B cell (primary cell): Measurements from ENCODE around the gene MLLT10.

Experiments used
- CTCF ChIP-seq: fragments of 200-600 bp; IDR thresholded peaks from one replicate; pipeline ENCODE4 v1.8.0; 2022; ENCODE audit warnings: antibody characterized with exemption, mild to moderate bottlenecking
- EZH2 ChIP-seq: IDR thresholded peaks from 2 replicates; pipeline ENCODE4 v1.6.1; 2012; ENCODE audit warnings: borderline replicate concordance, low read depth, mild to moderate bottlenecking, moderate library complexity, low read length; ENCODE audit not compliant: insufficient read depth, poor library complexity, severe bottlenecking

DNA sequence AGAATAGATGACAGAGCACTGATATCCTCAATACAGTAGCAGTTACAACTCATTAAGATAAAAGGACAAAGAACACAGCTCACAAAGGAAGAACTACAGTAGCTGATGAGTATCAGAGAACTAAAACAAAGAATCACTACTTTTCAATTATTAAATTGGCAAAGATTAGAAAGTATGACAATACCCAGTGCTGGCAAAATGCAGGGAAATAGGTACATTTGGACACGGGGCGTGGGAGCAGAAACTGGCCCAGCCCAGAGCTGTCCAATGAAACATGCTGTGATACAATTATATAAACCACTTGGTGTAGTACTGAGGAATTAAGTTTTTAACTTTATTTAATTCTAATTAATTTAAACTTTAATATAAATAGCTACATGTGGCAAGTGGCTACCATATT lies 226.3 kb downstream of the MLLT10 start:
- TF ChIP-seq CTCF (no peak), EZH2 (no peak)
